IPS-15b (cell line): ENCODE results near the gene ITGAV.

ENCODE experiments used
- H3K27me3 ChIP-seq: one replicate; pipeline ENCODE4 v1.6.1; 2013; ENCODE audit warnings: low read length; ENCODE audit not compliant: control insufficient read depth, insufficient read depth
- H3K36me3 ChIP-seq: one replicate; pipeline ENCODE4 v1.6.1; 2013; ENCODE audit warnings: low read length; ENCODE audit not compliant: control insufficient read depth, insufficient read depth
- H3K4me1 ChIP-seq: one replicate; pipeline ENCODE4 v1.6.1; 2013; ENCODE audit warnings: mild to moderate bottlenecking, low read length; ENCODE audit not compliant: control insufficient read depth, insufficient read depth
- H3K4me3 ChIP-seq: one replicate; pipeline ENCODE4 v1.5.1; 2013; ENCODE audit warnings: low read depth, low read length
- H3K9ac ChIP-seq: one replicate; pipeline ENCODE4 v1.6.1; 2013; ENCODE audit warnings: low read depth, mild to moderate bottlenecking, low read length
- H3K9me3 ChIP-seq: one replicate; pipeline ENCODE4 v1.6.1; 2013; ENCODE audit warnings: mild to moderate bottlenecking, low read length; ENCODE audit not compliant: control insufficient read depth, insufficient read depth

The ITGAV gene

GRCh38 chr2:186645999-186646398, 56.1 kb downstream of the ITGAV start:
- Histone ChIP-seq H3K27me3 (no peaks in the 10 kb centered on the region), H3K4me3 (no peak overlapping the region), H3K36me3 (no peaks in the 10 kb centered on the region), H3K9ac (no peak overlapping the region), H3K9me3 (no peaks in the 10 kb centered on the region), H3K4me1 (no peaks in the 10 kb centered on the region)

- Histone ChIP-seq H3K36me3 (no peaks in the 10 kb centered on the region), H3K9ac (no peak overlapping the region), H3K27me3 (no peaks in the 10 kb centered on the region), H3K4me3 (no peak overlapping the region), H3K4me1 (no peaks in the 10 kb centered on the region), H3K9me3 (no peaks in the 10 kb centered on the region)
Observed at GRCh38 chr2:186648130-186648529, 58.3 kb downstream of the ITGAV start.

- H3K4me3 ChIP-seq, result no peak overlapping the region
- H3K36me3 ChIP-seq, result no peaks in the 10 kb centered on the region
- no peak overlapping the region for H3K9ac ChIP-seq
- no peaks in the 10 kb centered on the region for H3K4me1 ChIP-seq
- H3K9me3 ChIP-seq, result no peaks in the 10 kb centered on the region
- H3K27me3 ChIP-seq, result no peaks in the 10 kb centered on the region
Observed at GRCh38 chr2:186653511-186653910, 63.7 kb downstream of the ITGAV start.

- H3K9ac ChIP-seq, result no peak overlapping the region
- no peak overlapping the region for H3K4me3 ChIP-seq
- no peaks in the 10 kb centered on the region for H3K27me3 ChIP-seq
- no peaks in the 10 kb centered on the region for H3K9me3 ChIP-seq
- no peaks in the 10 kb centered on the region for H3K4me1 ChIP-seq
- no peaks in the 10 kb centered on the region for H3K36me3 ChIP-seq
Observed at GRCh38 chr2:186659383-186659782, 69.5 kb downstream of the ITGAV start.

GRCh38 chr2:186664385-186665043, 74.7 kb downstream of the ITGAV start:
- Histone ChIP-seq H3K27me3 (no peaks in the 10 kb centered on the region), H3K36me3 (peaks cover 7% of the 10 kb centered on the region), H3K9me3 (no peaks in the 10 kb centered on the region), H3K9ac (no peak overlapping the region), H3K4me1 (no peaks in the 10 kb centered on the region), H3K4me3 (no peak overlapping the region)

- peaks cover 16% of the 10 kb centered on the region for H3K36me3 ChIP-seq
- no peak overlapping the region for H3K4me3 ChIP-seq
- no peaks in the 10 kb centered on the region for H3K27me3 ChIP-seq
- H3K9ac ChIP-seq, result no peak overlapping the region
- H3K9me3 ChIP-seq, result no peaks in the 10 kb centered on the region
- H3K4me1 ChIP-seq, result no peaks in the 10 kb centered on the region
Observed at GRCh38 chr2:186669146-186669545, 79.3 kb downstream of the ITGAV start.

- no peaks in the 10 kb centered on the region for H3K4me1 ChIP-seq
- H3K27me3 ChIP-seq, result no peaks in the 10 kb centered on the region
- no peak overlapping the region for H3K4me3 ChIP-seq
- H3K9ac ChIP-seq, result no peak overlapping the region
- peaks cover 13% of the 10 kb centered on the region for H3K36me3 ChIP-seq
- no peaks in the 10 kb centered on the region for H3K9me3 ChIP-seq
Observed at GRCh38 chr2:186670831-186671230, 81.0 kb downstream of the ITGAV start.

GRCh38 chr2:186675380-186675779, 85.5 kb downstream of the ITGAV start:
- H3K9me3 ChIP-seq, result no peaks in the 10 kb centered on the region
- H3K4me1 ChIP-seq, result no peaks in the 10 kb centered on the region
- H3K36me3 ChIP-seq, result peaks cover 11% of the 10 kb centered on the region
- no peak overlapping the region for H3K4me3 ChIP-seq
- H3K9ac ChIP-seq, result no peak overlapping the region
- H3K27me3 ChIP-seq, result no peaks in the 10 kb centered on the region

GRCh38 chr2:186683341-186683740, 93.5 kb downstream of the ITGAV start:
- Histone ChIP-seq H3K27me3 (no peaks in the 10 kb centered on the region), H3K4me1 (no peaks in the 10 kb centered on the region), H3K36me3 (no peaks in the 10 kb centered on the region), H3K9me3 (no peaks in the 10 kb centered on the region), H3K4me3 (no peak overlapping the region), H3K9ac (no peak overlapping the region)

- Histone ChIP-seq H3K27me3 (no peaks in the 10 kb centered on the region), H3K9ac (no peak overlapping the region), H3K4me3 (no peak overlapping the region), H3K36me3 (no peaks in the 10 kb centered on the region), H3K4me1 (no peaks in the 10 kb centered on the region), H3K9me3 (no peaks in the 10 kb centered on the region)
Observed at GRCh38 chr2:186687807-186688211, 98.0 kb downstream of the ITGAV start.

GRCh38 chr2:186688813-186689212, 99.0 kb downstream of the ITGAV start:
- no peaks in the 10 kb centered on the region for H3K4me1 ChIP-seq
- H3K36me3 ChIP-seq, result no peaks in the 10 kb centered on the region
- H3K9ac ChIP-seq, result no peak overlapping the region
- H3K4me3 ChIP-seq, result no peak overlapping the region
- H3K9me3 ChIP-seq, result no peaks in the 10 kb centered on the region
- H3K27me3 ChIP-seq, result no peaks in the 10 kb centered on the region

GRCh38 chr2:186690786-186691185, 100.9 kb downstream of the ITGAV start:
- H3K27me3 ChIP-seq, result no peaks in the 10 kb centered on the region
- H3K4me1 ChIP-seq, result no peaks in the 10 kb centered on the region
- no peaks in the 10 kb centered on the region for H3K36me3 ChIP-seq
- H3K9ac ChIP-seq, result no peak overlapping the region
- H3K9me3 ChIP-seq, result no peaks in the 10 kb centered on the region
- no peak overlapping the region for H3K4me3 ChIP-seq
